Liver (tissue), 9 donors: Measurements from ENCODE around the gene CNOT10. TPM values are rescaled to one million over a fixed set of nuclear protein-coding genes. Genes with fewer than 3 reads are reported as not detected.

ENCODE experiments used
- DNase-seq: peaks from one replicate; pipeline ENCODE4 v3.0.0-alpha.2; 2017; ENCODE audit warnings: low spot score
- H3K27ac ChIP-seq, 2 donors: one replicate each; pipeline ENCODE4 v1.7.0; 2013; ENCODE audit warnings: inconsistent platforms in 2 of 2, low read length in 2 of 2, control low read depth in 1 of 2, low read depth in 1 of 2, mild to moderate bottlenecking in 1 of 2
- H3K27me3 ChIP-seq, 4 donors: one replicate each; pipeline versions ENCODE4 v1.6.1 to v1.7.0; 2013; ENCODE audit warnings: low read length in 3 of 4, inconsistent platforms in 1 of 4, mild to moderate bottlenecking in 1 of 4, moderate library complexity in 1 of 4; ENCODE audit not compliant: control insufficient read depth in 4 of 4, insufficient read depth in 4 of 4
- H3K36me3 ChIP-seq, 4 donors: one replicate each; pipeline versions ENCODE4 v1.6.1 to v1.7.0; 2013; ENCODE audit warnings: low read length in 3 of 4, mild to moderate bottlenecking in 3 of 4, low read depth in 1 of 4, moderate library complexity in 1 of 4; ENCODE audit not compliant: control insufficient read depth in 4 of 4, insufficient read depth in 3 of 4
- H3K4me1 ChIP-seq, 4 donors: one replicate each; pipeline versions ENCODE4 v1.6.1 to v1.7.0; 2013; ENCODE audit warnings: low read length in 3 of 4, mild to moderate bottlenecking in 3 of 4, moderate library complexity in 1 of 4; ENCODE audit not compliant: control insufficient read depth in 4 of 4, insufficient read depth in 4 of 4
- H3K4me3 ChIP-seq, 3 donors: one replicate each; pipeline versions ENCODE4 v1.6.1 to v1.7.0; 2013; ENCODE audit warnings: low read length in 3 of 3, control low read depth in 1 of 3, low read depth in 1 of 3, mild to moderate bottlenecking in 1 of 3
- H3K9ac ChIP-seq, 2 donors: one replicate each; pipeline ENCODE4 v1.7.0; 2013; ENCODE audit warnings: low read length in 2 of 2, mild to moderate bottlenecking in 2 of 2, moderate library complexity in 2 of 2, control low read depth in 1 of 2, low read depth in 1 of 2
- H3K9me3 ChIP-seq, 4 donors: one replicate each; pipeline versions ENCODE4 v1.6.1 to v1.7.0; 2013; ENCODE audit warnings: low read length in 3 of 4; ENCODE audit not compliant: control insufficient read depth in 4 of 4
- ATF3 ChIP-seq: IDR thresholded peaks from 2 replicates; pipeline ENCODE4 v1.6.1; 2016; ENCODE audit warnings: antibody characterized with exemption
- CTCF ChIP-seq: fragments of 150-350 bp; IDR thresholded peaks from 2 replicates; pipeline ENCODE4 v1.5.1; 2017; ENCODE audit warnings: improper control_type of control experiment, low read depth, low read length; ENCODE audit not compliant: missing input control
- EGR1 ChIP-seq, 2 donors: IDR thresholded peaks; 2 replicates each; pipeline ENCODE4 v1.6.1; 2016 to 2018; ENCODE audit warnings: antibody characterized with exemption in 2 of 2, low read depth in 2 of 2
- FOXA1 ChIP-seq: IDR thresholded peaks from 2 replicates; pipeline ENCODE4 v1.6.1; 2016; ENCODE audit warnings: antibody characterized with exemption
- FOXA2 ChIP-seq: IDR thresholded peaks from 2 replicates; pipeline ENCODE4 v1.6.1; 2016; ENCODE audit warnings: antibody characterized with exemption
- GABPA ChIP-seq, 2 donors: IDR thresholded peaks in 1 of 2; conservative IDR thresholded peaks in 1 of 2; 2 replicates each; pipeline ENCODE4 v1.6.1; 2016; ENCODE audit warnings: antibody characterized with exemption in 2 of 2, mild to moderate bottlenecking in 1 of 2, moderate library complexity in 1 of 2
- HNF4A ChIP-seq, 2 donors: conservative IDR thresholded peaks; 2 replicates each; pipeline ENCODE4 v1.6.1; 2016; ENCODE audit warnings: antibody characterized with exemption in 2 of 2, mild to moderate bottlenecking in 2 of 2
- HNF4G ChIP-seq: IDR thresholded peaks from 2 replicates; pipeline ENCODE4 v1.6.1; 2016; ENCODE audit warnings: antibody characterized with exemption
- JUND ChIP-seq, 2 donors: IDR thresholded peaks; 2 replicates each; pipeline ENCODE4 v1.6.1; 2016; ENCODE audit warnings: antibody characterized with exemption in 2 of 2
- NR2F2 ChIP-seq: IDR thresholded peaks from 2 replicates; pipeline ENCODE4 v1.6.1; 2016; ENCODE audit warnings: antibody characterized with exemption
- RAD21 ChIP-seq, 2 donors: IDR thresholded peaks; 2 replicates each; pipeline ENCODE4 v1.6.1; 2016; ENCODE audit warnings: antibody characterized with exemption in 2 of 2, mild to moderate bottlenecking in 2 of 2
- REST ChIP-seq: IDR thresholded peaks from 2 replicates; pipeline ENCODE4 v1.6.1; 2016; ENCODE audit warnings: antibody characterized with exemption, mild to moderate bottlenecking
- RXRA ChIP-seq, 2 donors: IDR thresholded peaks; 2 replicates each; pipeline ENCODE4 v1.6.1; 2017 to 2018; ENCODE audit warnings: antibody characterized with exemption in 2 of 2, mild to moderate bottlenecking in 1 of 2
- SP1 ChIP-seq: IDR thresholded peaks from 2 replicates; pipeline ENCODE4 v1.6.1; 2018; ENCODE audit warnings: antibody characterized with exemption, mild to moderate bottlenecking
- TAF1 ChIP-seq: conservative IDR thresholded peaks from 2 replicates; pipeline ENCODE4 v1.6.1; 2016; ENCODE audit warnings: antibody characterized with exemption, mild to moderate bottlenecking
- YY1 ChIP-seq: IDR thresholded peaks from 2 replicates; pipeline ENCODE4 v1.6.1; 2016; ENCODE audit warnings: antibody characterized with exemption, mild to moderate bottlenecking
- ZBTB33 ChIP-seq: IDR thresholded peaks from 2 replicates; pipeline ENCODE4 v1.6.1; 2016; ENCODE audit warnings: antibody characterized with exemption
- WGBS: extraction: QIAGEN DNeasy Blood & Tissue Kit; methylation state at CpG from one replicate; pipeline ENCODE4 v1.1.7; 2013; 5-methylcytosine and 5-hydroxymethylcytosine counted together
- polyA plus RNA-seq, 2 donors: library from polyadenylated mRNA; stranded (reverse) in 1 of 2; unstranded in 1 of 2; fragments of 200-250 nt in 1 of 2; fragments of >200 nt in 1 of 2; fragmentation: Nextera tagmentation in 1 of 2; extraction: Ambion mirVana in 1 of 2; gene quantifications; one replicate each; pipeline versions ENCODE4 v1.2.1 to v1.2.3, GENCODE V29; 2013 to 2015
- total RNA-seq, 2 donors: library from RNA; depleted of rRNA; stranded (reverse); fragments of >200 nt; gene quantifications; one replicate each; pipeline ENCODE4 v1.2.3, GENCODE V29; 2014
- TF ChIP-seq, protein P1 (sequence below): IDR thresholded peaks from 2 replicates; pipeline ENCODE4 v1.6.1; 2016; ENCODE audit warnings: antibody characterized with exemption
- donor health status: healthy.
- donor health status: healthy.
- donor health status: healthy.
- donor health status: healthy.
- donor health status: healthy.

Gene CNOT10, protein sequence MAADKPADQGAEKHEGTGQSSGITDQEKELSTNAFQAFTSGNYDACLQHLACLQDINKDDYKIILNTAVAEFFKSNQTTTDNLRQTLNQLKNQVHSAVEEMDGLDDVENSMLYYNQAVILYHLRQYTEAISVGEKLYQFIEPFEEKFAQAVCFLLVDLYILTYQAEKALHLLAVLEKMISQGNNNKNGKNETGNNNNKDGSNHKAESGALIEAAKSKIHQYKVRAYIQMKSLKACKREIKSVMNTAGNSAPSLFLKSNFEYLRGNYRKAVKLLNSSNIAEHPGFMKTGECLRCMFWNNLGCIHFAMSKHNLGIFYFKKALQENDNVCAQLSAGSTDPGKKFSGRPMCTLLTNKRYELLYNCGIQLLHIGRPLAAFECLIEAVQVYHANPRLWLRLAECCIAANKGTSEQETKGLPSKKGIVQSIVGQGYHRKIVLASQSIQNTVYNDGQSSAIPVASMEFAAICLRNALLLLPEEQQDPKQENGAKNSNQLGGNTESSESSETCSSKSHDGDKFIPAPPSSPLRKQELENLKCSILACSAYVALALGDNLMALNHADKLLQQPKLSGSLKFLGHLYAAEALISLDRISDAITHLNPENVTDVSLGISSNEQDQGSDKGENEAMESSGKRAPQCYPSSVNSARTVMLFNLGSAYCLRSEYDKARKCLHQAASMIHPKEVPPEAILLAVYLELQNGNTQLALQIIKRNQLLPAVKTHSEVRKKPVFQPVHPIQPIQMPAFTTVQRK
- total RNA-seq (10 to 100 TPM; 14.4 to 19.6 TPM), polyA plus RNA-seq (1 to 10 TPM; 6.7 to 7.9 TPM)

DNA sequence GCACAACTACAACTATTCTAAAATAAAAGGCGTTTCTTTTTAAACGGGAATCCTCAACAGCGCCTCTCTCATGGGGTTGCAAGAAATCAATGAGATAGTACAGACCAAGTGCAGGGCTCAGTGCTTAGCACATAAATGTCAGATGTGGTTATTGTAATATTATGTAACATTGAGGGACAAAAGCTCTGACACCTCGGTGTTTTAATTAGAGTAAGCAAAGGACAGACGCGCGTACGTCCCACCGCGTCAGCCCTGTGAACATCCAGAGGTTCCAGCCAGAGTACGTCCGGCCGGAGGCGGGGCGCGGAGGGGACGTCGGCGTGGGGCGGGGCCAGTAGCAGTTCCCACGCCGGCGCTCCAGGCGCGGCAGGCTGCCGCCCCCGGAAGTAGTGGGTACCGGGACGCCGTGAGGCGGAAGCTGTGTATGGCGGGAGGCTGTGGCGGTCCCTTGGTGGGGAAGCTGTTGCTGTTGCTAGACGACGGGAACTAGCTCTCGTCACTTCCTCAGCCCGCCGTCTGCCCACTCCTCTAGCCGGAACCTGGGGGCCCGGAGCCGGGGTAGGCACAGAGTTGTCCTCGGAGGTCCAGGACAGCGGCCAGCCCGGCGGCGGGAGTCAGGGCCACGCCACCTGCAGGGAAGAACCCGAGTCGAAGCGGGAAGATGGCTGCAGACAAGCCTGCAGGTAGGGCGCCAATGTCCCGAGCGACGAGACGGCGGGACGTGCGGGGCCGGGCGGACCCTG lies at the start of gene CNOT10:
Gene CNOT10 (plus strand): TSS at position 389 of the 743 bp plus-strand sequence. CDS start 273 bp downstream, at position 662.
- Histone ChIP-seq H3K9me3 (no peaks in the 10 kb centered on the region), H3K36me3 (no peaks in the 10 kb centered on the region), H3K4me3 (peak within 1 kb of the TSS; percentile 73 to 97 (median 80)), H3K27ac (peak within 1 kb of the TSS; percentile 72 to 85), H3K27me3 (no peaks in the 10 kb centered on the region), H3K4me1 (peaks cover 3 to 17% (median 13%) of the 10 kb centered on the region in 4 donors), H3K9ac (peak within 1 kb of the TSS; percentile 62 to 85)
- peak; percentile 92 for DNase-seq
- TF ChIP-seq RAD21 (IDR thresholded peaks at IDR 0.05): no peak
- no peak for TF ChIP-seq FOXA2
- no peak for TF ChIP-seq HNF4G
- TF ChIP-seq TAF1: peak; percentile 58
- peak; percentile 59 to 74 for TF ChIP-seq EGR1 (IDR thresholded peaks at IDR 0.05; ENCODE audit: low read depth in 2 of 2)
- TF ChIP-seq GABPA (IDR thresholded peaks at IDR 0.05 in 1 of 2, conservative IDR thresholded peaks at IDR 0.05 in 1 of 2): peak; percentile 83 to 95
- no peak for TF ChIP-seq ZBTB33
- TF ChIP-seq, protein P1, sequence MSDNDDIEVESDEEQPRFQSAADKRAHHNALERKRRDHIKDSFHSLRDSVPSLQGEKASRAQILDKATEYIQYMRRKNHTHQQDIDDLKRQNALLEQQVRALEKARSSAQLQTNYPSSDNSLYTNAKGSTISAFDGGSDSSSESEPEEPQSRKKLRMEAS: peak; percentile 44
- TF ChIP-seq YY1: peak; percentile 45
- TF ChIP-seq RXRA (IDR thresholded peaks at IDR 0.05): no peak
- peak; percentile 12 for TF ChIP-seq REST
- TF ChIP-seq HNF4A (conservative IDR thresholded peaks at IDR 0.05): peak in 1 of 2 donors; percentile 4
- TF ChIP-seq NR2F2: no peak
- TF ChIP-seq FOXA1: no peak
- no peak for TF ChIP-seq CTCF
- TF ChIP-seq ATF3: no peak
- no peak for TF ChIP-seq JUND (IDR thresholded peaks at IDR 0.05)
- TF ChIP-seq SP1: peak; percentile 72
- WGBS: under 1% methylated on average over 60 of the region's 60 CpGs
